IMR-90 (cell line): ENCODE measurements around the gene ITGB2.

Source experiments
- BHLHE40 ChIP-seq: fragments of 150-350 bp; IDR thresholded peaks from 2 replicates; pipeline ENCODE4 v1.6.1; 2016; ENCODE audit warnings: mild to moderate bottlenecking, low read depth, low read length
- CEBPB ChIP-seq: IDR thresholded peaks from 2 replicates; pipeline ENCODE4 v1.6.1; 2012; ENCODE audit warnings: low read depth, low read length, improper control_type of control experiment
- FOS ChIP-seq: fragments of 150-350 bp; IDR thresholded peaks from 2 replicates; pipeline ENCODE4 v1.6.1; 2016; ENCODE audit warnings: low read depth, low read length
- MAFK ChIP-seq: IDR thresholded peaks from 2 replicates; pipeline ENCODE4 v1.6.1; 2012; ENCODE audit warnings: low read depth, low read length, improper control_type of control experiment
- MAZ ChIP-seq: IDR thresholded peaks from 2 replicates; pipeline ENCODE4 v1.6.1; 2012; ENCODE audit warnings: low read depth, mild to moderate bottlenecking, low read length, improper control_type of control experiment, moderate library complexity, borderline replicate concordance
- MXI1 ChIP-seq: IDR thresholded peaks from 2 replicates; pipeline ENCODE4 v1.6.1; 2012; ENCODE audit warnings: low read depth, mild to moderate bottlenecking, low read length, moderate library complexity, borderline replicate concordance
- NFE2L2 ChIP-seq: fragments of 150-350 bp; IDR thresholded peaks from 2 replicates; pipeline ENCODE4 v1.6.1; 2016; ENCODE audit warnings: low read depth, mild to moderate bottlenecking, low read length
- POLR2A ChIP-seq: IDR thresholded peaks from 2 replicates; pipeline ENCODE4 v1.6.1; 2012; ENCODE audit warnings: mild to moderate bottlenecking, low read depth, low read length
- RCOR1 ChIP-seq: IDR thresholded peaks from 2 replicates; pipeline ENCODE4 v1.6.1; 2012; ENCODE audit warnings: mild to moderate bottlenecking, low read length, improper control_type of control experiment; ENCODE audit not compliant: insufficient replicate concordance
- SMC3 ChIP-seq: fragments of 150-350 bp; IDR thresholded peaks from 2 replicates; pipeline ENCODE4 v1.6.1; 2016; ENCODE audit warnings: low read depth, mild to moderate bottlenecking, antibody characterized with exemption, low read length, moderate library complexity
- TF ChIP-seq, protein P1 (sequence below): conservative IDR thresholded peaks from 2 replicates; pipeline ENCODE4 v1.5.1; 2012; ENCODE audit warnings: mild to moderate bottlenecking, low read depth, low read length, improper control_type of control experiment
- TF ChIP-seq, protein P2 (sequence below): fragments of 150-350 bp; IDR thresholded peaks from 2 replicates; pipeline ENCODE4 v1.6.1; 2017; ENCODE audit warnings: mild to moderate bottlenecking, antibody characterized with exemption, low read length, low read depth

- TF ChIP-seq, protein P1, sequence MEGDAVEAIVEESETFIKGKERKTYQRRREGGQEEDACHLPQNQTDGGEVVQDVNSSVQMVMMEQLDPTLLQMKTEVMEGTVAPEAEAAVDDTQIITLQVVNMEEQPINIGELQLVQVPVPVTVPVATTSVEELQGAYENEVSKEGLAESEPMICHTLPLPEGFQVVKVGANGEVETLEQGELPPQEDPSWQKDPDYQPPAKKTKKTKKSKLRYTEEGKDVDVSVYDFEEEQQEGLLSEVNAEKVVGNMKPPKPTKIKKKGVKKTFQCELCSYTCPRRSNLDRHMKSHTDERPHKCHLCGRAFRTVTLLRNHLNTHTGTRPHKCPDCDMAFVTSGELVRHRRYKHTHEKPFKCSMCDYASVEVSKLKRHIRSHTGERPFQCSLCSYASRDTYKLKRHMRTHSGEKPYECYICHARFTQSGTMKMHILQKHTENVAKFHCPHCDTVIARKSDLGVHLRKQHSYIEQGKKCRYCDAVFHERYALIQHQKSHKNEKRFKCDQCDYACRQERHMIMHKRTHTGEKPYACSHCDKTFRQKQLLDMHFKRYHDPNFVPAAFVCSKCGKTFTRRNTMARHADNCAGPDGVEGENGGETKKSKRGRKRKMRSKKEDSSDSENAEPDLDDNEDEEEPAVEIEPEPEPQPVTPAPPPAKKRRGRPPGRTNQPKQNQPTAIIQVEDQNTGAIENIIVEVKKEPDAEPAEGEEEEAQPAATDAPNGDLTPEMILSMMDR = no peak
- TF ChIP-seq MXI1 (no peak), POLR2A (no peak), FOS (no peak), MAZ (no peak), MAFK (no peak), CEBPB (no peak), SMC3 (no peak), BHLHE40 (no peak), RCOR1 (no peak), NFE2L2 (no peak)
- TF ChIP-seq, protein P2, sequence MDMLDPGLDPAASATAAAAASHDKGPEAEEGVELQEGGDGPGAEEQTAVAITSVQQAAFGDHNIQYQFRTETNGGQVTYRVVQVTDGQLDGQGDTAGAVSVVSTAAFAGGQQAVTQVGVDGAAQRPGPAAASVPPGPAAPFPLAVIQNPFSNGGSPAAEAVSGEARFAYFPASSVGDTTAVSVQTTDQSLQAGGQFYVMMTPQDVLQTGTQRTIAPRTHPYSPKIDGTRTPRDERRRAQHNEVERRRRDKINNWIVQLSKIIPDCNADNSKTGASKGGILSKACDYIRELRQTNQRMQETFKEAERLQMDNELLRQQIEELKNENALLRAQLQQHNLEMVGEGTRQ = no peak
Observed at GRCh38 chr21:44868707-44869106, 52.0 kb downstream of the ITGB2 start.
